Stimulated activated CD4-positive, alpha-beta T cell treated with anti-CD3 and anti-CD28 coated beads, TNF-alpha, amount 100 ng/mL, for 48 hours (primary cell): ENCODE results near the gene KANSL2.
"Not testable (repeated sequence)": the region's sequence is repeated elsewhere in the genome, so short reads cannot be mapped to it uniquely, and the experiment has no call there.

Source experiments
- DNase-seq, 3 donors: peaks; one replicate each; pipeline ENCODE4 v3.0.0-alpha.2; 2020; ENCODE audit warnings: low read depth in 3 of 3

KANSL2 gene

DNA sequence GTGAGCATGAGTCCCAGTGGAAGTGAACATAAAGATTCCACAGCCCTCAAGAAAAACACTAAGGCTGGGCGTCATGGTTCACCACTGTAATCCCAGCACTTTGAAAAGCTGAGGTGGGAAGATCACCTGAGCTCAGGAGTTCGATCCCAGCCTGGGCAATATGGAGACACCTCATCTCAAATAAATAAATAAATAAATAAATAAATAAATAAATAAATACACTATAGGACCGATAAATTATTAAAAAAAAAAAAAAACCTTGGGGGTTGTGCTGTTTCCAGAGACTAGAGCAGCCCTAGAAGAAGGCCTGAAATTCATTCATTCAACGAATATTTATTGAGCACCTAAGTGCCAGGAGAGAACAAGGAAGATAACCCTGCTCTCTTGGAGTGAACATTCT, 1.5 kb upstream of the KANSL2 start:
- no peak for DNase-seq

DNA sequence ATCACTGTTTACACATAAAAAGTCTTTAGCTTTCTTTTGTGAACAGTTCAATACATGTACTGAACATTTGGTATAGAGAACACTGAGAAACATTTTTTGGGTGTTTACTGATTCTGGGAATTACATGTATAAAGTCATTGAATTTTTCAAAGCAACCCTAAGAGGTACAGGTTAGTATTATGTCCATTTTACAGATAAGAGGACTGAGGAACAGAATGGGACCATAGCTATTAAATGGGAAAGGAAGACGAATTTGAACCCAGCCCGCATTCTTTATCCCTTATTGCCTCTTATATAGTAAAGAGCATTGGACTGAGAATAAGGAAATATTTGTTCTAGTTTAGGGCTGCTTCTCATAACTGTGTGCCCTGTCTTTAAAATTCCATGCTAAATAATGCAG, 889 bp upstream of the KANSL2 start:
- DNase-seq, result no peak

DNA sequence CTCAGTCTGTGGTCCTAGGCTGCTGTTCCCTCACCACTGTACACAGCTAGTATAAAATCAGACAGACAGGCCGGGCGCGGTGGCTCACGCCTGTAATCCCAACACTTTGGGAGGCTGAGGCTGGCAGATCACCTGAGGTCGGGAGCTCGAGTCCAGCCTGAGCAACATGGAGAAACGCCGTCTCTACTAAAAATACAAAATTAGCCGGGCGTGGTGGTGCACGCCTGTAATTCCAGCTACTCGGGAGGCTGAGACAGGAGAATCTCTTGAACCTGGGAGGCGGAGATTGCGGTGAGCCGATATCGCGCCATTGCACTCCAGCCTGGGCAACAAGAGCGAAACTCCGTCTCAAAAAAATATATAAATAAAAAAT, 481 bp upstream of the KANSL2 start:
- peak in 1 of 3 donors; percentile 4 for DNase-seq

DNA sequence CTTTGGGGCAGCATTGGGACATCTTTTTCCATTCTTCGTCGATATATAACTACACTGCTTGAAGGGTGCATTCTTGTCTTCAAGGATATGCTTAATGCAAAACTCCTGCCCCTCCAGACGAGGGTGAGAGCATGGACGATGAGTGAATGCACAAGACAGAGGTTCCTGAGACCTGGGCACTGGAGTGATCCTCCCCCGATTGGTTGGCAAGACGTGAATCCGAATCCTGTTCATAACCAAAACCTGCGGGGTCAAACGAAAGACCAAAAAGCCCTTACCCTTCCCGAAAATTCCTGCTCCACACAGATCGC, 684 bp downstream of the KANSL2 start:
- DNase-seq, result peak in 1 of 3 donors; percentile 9

DNA sequence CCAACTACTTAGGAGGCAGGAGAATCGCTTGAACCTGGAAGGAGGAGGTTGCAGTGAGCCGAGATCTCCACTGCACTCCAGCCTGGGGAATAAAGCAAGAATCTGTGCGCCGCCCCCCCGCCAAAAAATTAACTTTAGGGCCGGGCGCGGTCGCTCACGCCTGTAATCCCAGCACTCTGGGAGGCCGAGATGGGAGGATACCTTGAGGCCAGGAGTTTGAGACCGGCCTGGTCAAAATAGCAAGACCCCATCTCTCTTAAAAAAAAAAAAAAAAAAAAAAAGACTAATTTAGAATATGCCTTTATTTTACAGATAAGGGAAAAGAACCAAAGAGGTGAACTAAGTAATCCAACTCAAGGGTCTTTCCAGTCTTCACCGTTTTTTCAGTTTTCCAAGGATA, 1.2 kb downstream of the KANSL2 start:
- DNase-seq, result no peak

DNA sequence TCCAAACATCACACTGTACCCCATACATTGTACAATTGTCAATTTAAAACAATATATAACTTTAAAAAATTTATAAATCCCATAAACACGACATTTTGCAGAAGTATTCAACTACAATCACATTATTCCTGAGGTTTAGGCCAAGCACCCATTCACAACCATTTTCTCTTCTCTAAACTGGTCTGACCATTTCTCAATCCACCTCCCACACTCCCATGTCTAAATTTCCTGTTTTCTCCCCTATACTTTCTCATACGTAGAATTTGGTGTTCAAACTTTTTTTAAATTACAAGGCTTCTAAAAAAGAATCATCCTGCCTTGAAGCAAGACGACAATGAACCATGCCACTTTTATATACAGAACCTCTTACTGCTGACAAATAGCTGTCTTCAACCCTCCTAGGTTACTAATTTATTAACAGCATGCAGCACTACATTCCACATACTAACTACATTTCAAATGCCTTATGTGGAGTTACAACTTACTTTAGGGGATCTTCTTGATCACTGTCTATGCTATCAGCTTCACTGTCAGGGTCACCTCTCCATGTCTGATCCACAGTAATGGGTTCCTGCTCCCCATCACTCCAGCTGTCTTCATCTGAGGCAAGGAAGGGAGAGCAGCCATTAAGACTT, 3.4 kb downstream of the KANSL2 start:
- DNase-seq, result no peak

DNA sequence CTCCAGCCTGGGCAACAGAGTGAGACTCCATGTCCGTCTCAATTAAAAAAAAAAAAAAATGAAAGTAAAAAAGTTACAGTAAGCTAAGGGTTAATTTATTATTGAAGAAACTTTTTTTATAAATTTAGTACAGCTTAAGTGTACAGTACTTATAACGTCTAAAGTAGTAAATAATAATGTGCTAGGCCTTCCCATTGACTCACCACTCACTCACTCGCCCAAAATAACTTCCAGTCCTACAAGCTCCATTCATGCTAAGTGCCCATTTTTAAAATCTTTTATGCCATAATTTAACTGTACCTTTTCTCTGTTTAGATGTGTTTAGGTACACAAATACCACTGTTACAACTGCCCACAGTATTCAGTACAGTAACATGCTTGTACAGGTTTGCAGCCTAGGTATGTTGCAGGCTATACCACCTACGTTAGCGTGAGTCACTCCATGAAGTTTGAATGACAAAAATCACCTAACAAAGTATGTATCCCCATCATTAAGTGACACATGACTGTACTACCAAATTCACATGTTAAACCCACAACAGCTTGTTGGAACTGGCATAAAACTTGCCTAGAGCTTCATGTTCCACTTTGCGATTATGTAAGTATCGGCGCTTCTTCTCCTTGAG, 10.7 kb downstream of the KANSL2 start:
- no peak for DNase-seq

DNA sequence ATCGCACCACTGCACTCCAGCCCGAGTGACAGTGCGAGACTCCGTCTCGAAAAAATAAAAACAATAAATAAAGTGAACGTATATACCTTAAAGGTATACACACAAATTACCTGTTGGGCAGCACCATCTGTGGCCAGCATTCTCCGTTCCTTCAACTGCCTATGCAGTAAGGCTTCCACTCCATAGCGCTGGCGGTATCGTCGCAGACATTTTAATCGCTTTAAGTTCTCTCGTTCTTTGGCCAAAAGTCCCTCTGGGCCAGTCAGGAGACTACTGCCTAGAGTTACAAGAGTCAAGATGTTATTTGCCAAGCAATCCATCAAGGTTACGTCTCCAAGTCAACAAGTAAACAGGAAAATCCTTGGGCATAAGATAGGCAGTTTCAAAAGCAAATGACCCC, 13.0 kb downstream of the KANSL2 start:
- DNase-seq, result no peak

DNA sequence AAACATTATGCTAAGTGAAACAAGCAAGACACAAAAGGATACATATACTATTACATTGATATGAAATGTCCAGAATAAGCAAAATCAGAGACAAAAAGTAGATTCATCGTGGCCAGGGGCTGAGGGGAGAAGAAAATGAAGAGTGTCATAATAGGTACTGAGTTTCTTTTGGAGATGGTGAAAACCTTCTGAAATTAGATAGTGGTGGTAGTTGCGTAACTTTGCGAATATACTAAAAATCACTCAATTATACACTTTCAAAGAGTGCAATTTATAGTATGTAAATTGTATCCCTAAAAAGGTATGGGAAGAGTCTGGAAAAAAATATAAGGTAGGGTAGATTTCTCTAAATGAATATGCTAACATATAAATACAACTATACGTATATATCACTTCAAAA, 22.2 kb downstream of the KANSL2 start:
- DNase-seq, result no peak

DNA sequence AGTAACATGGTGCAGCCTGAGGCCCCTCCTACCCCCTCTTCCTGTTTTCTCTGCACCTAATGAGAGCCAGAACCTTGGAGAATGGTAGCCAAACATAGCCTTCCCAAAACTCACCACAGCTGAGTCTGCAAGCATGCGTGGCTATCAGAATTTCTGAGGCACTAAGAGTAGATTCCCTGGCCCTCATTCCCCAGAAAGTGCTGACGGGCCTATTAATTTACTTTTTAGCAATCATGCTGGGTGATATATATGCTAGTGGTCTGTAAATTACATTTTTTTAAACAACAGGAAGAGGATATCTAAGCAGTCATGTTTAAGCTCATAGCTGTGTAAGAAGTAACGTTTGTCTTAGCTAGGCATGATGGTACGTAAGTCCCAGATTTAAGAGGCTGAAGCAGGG, 30.4 kb downstream of the KANSL2 start:
- DNase-seq, result no peak

DNA sequence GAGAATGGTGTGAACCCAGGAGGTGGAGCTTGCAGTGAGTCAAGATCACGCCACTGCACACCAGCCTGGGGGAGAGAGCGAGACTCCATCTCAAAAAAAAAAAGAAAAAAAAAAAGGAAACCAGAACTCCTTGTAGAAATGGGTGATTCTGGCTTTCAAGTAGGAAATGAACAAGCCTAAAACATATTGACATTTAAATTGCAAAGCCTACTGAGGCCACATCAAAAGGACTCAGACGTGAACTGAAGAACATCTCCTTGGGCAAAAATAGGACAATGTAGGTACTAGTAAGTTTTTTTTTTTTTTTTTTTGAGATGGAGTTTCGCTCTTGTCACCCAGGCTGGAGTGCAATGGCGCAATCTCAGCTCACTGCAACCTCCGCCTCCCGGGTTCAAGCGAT, 36.7 kb downstream of the KANSL2 start:
- DNase-seq, result not testable (repeated sequence)

DNA sequence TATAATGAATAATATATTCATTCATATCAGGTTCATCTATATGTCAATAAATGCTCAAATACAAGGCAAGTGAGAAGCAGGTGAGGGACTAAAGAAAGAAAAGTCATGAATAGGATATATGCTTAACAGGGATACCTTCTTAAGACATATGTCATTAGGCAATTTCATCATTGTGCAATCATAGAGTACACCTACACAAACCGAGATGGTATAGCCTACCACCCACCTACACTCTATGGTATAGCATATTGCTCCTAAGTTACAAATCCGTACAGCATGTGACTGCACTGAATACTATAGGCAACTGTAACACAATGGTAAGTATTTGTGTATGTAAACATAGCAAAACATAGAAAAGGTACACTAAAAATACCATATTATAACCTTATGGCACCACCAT, 39.0 kb downstream of the KANSL2 start:
- DNase-seq, result no peak

DNA sequence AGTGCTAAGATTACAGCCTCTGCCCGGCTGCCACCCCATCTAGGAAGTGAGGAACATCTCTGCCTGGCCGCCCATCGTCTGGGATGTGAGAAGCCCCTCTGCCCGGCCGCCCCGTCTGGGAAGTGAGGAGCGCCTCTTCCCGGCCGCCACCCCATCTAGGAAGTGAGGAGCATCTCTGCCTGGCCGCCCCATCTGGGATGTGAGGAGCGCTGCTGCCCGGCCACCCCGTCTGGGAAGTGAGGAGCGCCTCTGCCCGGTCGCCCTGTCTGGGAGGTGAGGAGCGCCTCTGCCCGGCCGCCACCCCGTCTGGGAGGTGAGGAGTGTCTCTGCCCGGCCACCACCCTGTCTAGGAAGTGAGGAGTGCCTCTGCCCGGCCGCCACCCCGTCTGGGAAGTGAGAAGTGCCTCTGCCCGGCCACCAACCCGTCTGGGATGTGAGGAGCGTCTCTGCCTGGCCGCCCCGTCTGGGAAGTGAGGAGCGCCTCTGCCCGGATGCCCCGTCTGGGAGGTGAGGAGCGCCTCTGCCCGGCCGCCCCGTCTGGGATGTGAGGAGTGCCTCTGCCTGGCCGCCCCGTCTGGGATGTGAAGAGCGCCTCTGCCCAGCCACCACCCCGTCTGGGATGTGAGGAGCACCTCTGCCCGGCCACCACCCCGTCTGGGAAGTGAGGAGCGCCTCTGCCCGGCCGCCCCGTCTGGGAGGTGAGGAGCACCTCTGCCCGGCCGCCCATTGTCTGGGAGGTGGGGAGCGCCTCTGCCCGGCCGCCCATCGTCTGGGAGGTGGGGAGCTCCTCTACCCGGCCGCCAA, 40.1 kb downstream of the KANSL2 start:
- DNase-seq, result not testable (repeated sequence)

DNA sequence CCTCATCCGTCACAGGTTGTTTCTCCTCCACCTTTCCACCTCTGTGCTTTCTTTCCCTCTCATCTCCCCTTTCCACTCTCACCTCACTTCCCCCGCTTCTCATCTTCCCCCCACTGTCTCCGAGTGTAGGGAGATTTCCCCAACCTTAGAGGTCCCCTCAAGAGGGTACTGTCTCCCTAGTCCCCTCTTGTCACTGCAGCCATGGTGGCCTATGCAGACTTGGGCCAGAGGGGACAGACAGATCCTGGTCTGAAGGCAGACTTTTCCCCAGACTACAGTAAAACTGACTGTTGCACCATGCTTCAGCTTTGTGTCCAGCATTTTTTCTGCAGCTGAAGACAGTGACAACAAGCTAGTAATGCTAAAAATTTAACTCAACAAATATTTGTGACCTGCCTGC, 41.2 kb downstream of the KANSL2 start:
- no peak for DNase-seq

DNA sequence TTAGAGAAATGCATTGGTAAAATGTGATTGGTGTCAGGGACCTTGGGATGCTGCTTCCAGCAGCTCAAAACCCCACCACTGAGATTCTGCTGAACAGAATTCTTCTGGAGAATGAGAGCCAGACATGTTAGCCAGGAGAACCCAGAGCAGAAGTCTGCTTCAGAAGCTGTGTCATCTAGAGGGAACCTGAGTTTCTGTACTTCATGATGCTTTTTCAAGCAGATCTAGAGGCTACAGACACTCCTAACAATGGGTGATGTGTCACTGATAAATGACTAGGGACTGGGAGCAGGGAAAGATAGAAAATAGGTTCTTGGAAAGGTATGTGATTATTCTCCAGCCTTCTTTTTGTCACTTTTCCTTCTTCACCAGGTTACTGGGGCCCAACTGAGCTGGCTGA, 41.6 kb downstream of the KANSL2 start:
- DNase-seq, result no peak

DNA sequence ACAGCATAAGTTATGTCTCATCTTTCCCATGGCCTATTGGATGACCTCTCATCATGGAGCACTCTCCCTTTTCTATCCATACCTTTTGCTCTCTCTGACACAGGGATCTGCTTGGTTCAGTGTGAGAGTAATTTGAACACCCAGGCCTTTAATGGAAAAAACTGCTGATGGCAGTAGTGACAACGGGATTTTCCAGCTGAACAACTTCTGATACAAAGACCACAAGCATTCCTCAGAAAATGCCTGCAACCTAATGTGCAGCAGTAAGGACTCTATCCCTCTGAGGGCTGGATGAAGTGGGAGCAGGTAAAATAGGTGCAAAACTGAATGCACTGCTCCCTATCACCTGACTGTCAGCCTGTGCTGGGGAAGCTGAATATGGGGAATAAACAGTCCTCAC, 51.0 kb downstream of the KANSL2 start:
- no peak for DNase-seq

DNA sequence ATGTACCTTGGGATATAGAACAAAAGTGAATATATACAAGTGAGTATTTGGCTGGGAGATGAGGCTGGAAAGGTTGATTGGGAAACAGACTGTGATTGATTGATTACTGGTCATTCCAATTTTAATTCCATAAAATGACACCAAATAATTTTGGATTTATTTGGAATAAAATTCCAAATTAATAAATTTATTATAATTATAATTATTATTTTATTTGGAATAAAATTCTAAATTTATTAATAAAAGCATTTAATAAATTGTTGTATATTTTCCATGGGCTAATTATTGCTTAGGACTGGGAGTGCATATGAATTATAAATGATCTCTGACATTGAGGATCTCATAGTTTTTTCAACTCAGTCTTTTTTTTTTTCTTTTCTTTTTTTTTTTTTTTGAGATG, 51.7 kb downstream of the KANSL2 start:
- DNase-seq, result no peak

DNA sequence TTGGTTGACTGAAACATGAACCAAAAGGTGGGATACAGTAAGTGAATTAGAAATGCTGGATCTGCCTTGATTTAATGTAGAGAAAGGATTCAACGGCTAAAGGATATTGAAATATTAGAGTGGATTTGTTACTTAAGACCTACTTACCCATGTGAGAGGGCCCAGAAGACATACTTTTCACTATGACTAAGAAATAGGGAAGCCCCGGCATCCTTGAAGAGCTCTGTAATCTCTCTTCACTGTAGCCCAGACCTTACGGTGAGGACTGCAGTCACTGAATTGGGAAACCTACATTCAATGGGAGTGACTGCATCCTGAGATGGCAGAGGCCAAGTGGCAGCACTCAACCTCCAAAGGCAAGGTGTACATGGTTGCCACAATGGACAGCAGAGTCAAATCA, 52.5 kb downstream of the KANSL2 start:
- DNase-seq, result no peak

DNA sequence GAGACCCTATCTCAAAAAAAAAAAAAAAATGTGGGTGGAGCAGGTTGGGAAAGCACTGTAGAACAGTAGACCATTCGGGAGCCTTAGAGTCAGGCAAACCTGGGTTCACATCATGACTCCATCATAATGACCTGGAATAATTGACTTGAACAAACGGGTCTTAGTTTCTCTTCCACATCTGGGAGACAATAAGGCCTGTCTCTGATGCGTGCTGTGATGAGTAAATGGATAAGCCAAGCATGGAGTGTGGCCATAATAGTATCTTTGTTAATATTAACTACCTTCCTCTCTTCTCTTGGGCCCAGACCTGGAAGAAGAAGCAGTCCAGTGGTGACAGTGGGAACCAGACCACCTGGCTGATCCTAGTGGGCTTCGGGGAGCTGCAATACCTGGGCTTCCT, 54.5 kb downstream of the KANSL2 start:
- DNase-seq, result no peak

DNA sequence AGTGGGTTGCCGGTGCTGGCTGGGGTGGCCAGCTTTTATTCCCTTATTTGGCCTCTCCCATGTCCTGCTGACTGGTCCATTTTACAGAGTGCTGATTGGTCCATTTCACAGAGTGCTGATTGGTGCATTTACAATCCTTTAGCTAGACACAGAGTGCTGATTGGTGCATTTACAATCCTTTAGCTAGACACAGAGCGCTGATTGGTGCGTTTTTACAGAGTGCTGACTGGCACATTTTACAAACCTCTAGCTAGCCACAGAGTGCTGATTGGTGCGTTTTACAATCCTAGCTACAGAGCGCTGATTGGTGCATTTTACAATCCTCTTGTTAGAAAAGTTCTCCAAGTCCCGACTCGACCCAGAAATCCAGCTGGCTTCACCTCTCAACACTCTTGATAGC, 59.0 kb downstream of the KANSL2 start:
- not testable (repeated sequence) for DNase-seq

DNA sequence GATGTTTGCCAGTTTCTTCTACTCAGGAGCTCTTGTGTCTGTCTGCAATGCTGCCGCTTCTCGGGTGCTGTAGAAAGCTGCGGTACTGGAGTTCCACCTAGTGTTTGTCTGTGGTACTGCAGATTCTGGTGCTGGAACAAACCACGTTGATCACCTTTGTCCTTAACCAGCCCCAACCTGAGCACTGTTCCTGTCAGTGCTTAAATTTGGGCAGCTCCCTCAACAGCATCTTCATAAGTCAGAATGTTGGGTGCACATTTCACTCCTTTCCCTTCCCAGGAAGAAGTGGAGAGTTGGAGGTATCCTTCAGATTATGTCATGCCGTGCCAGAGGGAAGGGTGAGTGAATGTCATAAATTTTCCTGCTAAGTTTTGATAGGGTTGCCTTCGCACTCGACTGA, 63.5 kb downstream of the KANSL2 start:
- DNase-seq, result peak; percentile 46 to 74 (median 63)

DNA sequence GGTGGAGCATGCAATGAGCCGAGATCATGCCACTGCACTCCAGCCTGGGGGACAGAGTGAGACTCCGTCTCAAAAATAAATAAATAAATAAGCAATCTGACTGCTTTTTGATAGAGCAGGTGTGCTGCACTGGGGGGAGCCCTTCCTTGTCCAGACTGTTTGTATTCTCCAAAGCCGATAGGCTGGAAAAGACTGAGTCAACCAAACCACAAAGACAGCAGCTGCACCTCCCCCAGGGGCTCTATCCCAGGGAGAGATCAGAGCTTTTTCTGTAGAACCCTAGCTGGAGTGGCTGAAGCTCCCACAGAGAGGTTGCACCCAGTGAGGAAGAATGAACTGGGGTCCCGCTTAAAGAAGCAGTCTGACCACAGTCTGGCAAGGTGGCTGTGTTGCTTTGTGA, 66.4 kb downstream of the KANSL2 start:
- DNase-seq, result no peak

DNA sequence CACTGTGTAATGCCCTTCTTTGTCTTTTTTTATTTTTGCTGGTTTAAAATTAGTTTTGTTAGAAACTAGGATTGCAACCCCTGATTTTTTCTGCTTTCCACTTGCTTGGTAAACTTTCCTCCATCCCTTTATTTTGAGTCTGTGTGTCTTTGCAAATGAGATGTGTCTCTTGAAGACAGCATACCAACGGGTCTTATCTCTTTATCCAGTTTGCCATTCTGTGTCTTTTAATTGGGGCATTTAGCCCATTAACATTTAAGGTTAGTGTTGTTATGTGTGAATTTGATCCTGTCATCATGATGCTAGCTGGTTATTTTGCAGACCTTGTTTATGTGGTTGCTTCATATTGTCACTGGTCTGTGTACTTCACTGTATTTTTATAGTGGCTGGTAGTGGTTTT, 68.7 kb downstream of the KANSL2 start:
- no peak for DNase-seq
